ENCODE measurements around the gene UBE2L6. TPM values are rescaled to one million over a fixed set of nuclear protein-coding genes. Genes with fewer than 3 reads are reported as not detected.

Gene UBE2L6
- total and polyA plus RNA-seq, 2 of the 4 experiments (the other 2 are of a cell fraction), result 37.5 to 46.7 TPM

- no peak overlapping the region for H3K4me2 ChIP-seq (ENCODE audit: low read depth, low read length)
- BruUV-seq (replicated peaks), result no TSS peak
- in situ Hi-C loops (cut with MboI; ENCODE audit: low sequenced_read_pairs) (no loop called here), intact Hi-C loops (cut with micrococcal nuclease) (no loop called here), dilution Hi-C loops (cut with HindIII; ENCODE audit: low sequenced_read_pairs, unreplicated experiment) (no loop called here)
- ChIA-PET CTCF (no interaction called here), POLR2A (ENCODE audit: unreplicated experiment) (no interaction called here)
- no peak overlapping the region for H3K27ac ChIP-seq (ENCODE audit: insufficient read depth, low read length)
- TF ChIP-seq CTCF (conservative IDR thresholded peaks at IDR 0.05; ENCODE audit: low read depth, low read length) (no peak), SMC3 (IDR thresholded peaks at IDR 0.05; ENCODE audit: low read depth, low read length) (no peak), RAD21 (IDR thresholded peaks at IDR 0.05; ENCODE audit: low read length) (no peak)
- no peak overlapping the region for H2AK9ac ChIP-seq (replicated peaks; ENCODE audit: low read depth, low read length, poor library complexity)
- H3K56ac ChIP-seq (ENCODE audit: extremely low read depth, insufficient read depth, low read length), result no peak overlapping the region
- H2BK15ac ChIP-seq (ENCODE audit: low read depth, low read length), result no peak overlapping the region
- H3K4me1 ChIP-seq (ENCODE audit: control insufficient read depth, insufficient read depth, low read length), result no peaks in the 10 kb centered on the region
- no peaks in the 10 kb centered on the region for H4K20me1 ChIP-seq (ENCODE audit: insufficient read depth, low read length)
- no peak overlapping the region for H2BK5ac ChIP-seq (ENCODE audit: low read depth, low read length, poor library complexity, severe bottlenecking)
- H3K4me3 ChIP-seq (ENCODE audit: insufficient read depth, low read depth, low read length), result no peak overlapping the region
- no peak overlapping the region for H3K4ac ChIP-seq (ENCODE audit: low read depth, low read length)
- no peak for ATAC-seq (ENCODE audit: low read depth)
- no peaks in the 10 kb centered on the region for H3K9me3 ChIP-seq (ENCODE audit: control insufficient read depth, insufficient read depth, low read length)
- H2BK120ac ChIP-seq (ENCODE audit: low read depth, low read length), result no peak overlapping the region
- no peak overlapping the region for H4K91ac ChIP-seq (ENCODE audit: insufficient read depth, low read depth, low read length)
- H3K36me3 ChIP-seq (ENCODE audit: control insufficient read depth, insufficient read depth, low read length), result peaks cover 54% of the 10 kb centered on the region
- no peak overlapping the region for H2BK20ac ChIP-seq (ENCODE audit: low read depth, low read length)
- H3K9me1 ChIP-seq (ENCODE audit: insufficient read depth, low read length), result no peaks in the 10 kb centered on the region
- no peak overlapping the region for H3K9ac ChIP-seq (ENCODE audit: low read depth, low read length)
- H4K5ac ChIP-seq (ENCODE audit: low read depth, low read length), result no peak overlapping the region
- no peak for DNase-seq
- no peak overlapping the region for H3K18ac ChIP-seq (ENCODE audit: low read depth, low read length)
- H2AFZ ChIP-seq (replicated peaks; ENCODE audit: low read length, poor library complexity), result no peak overlapping the region
- H3K23ac ChIP-seq (ENCODE audit: low read depth, low read length), result no peak overlapping the region
- no peak overlapping the region for H3K14ac ChIP-seq (replicated peaks; ENCODE audit: low read depth, low read length)
- H4K8ac ChIP-seq (ENCODE audit: low read depth in 2 of 2, low read length in 2 of 2), result no peak overlapping the region
- H2AK5ac ChIP-seq (ENCODE audit: low read depth, low read length), result no peak overlapping the region
- no CpG with 5 or more reads among the region's 5 CpGs for WGBS, 2 experiments (ENCODE audit: extremely low coverage in 2 of 2, insufficient read length in 1 of 2)
- H3K27me3 ChIP-seq (ENCODE audit: control insufficient read depth, insufficient read depth, low read length), result no peaks in the 10 kb centered on the region
- no peaks in the 10 kb centered on the region for H3K79me1 ChIP-seq (ENCODE audit: low read depth in 1 of 2, low read length in 2 of 2)
These were observed 15.0 kb downstream of the UBE2L6 start for GRCh38 chr11:57552479-57552878.

All from IMR-90 (cell line).